Fibroblast of pulmonary artery (primary cell): Measurements from ENCODE around the gene GPAT3.

ENCODE experiments used
- DNase-seq: peaks from one replicate; pipeline ENCODE4 v3.0.0-alpha.2; 2010; ENCODE audit warnings: low read depth
- H3K4me3 ChIP-seq: replicated peaks from 2 replicates; pipeline ENCODE4 v1.5.1; 2011; ENCODE audit warnings: low read depth, mild to moderate bottlenecking, control low read depth, low read length, moderate library complexity
- CTCF ChIP-seq: IDR thresholded peaks from 2 replicates; pipeline ENCODE4 v1.5.1; 2011; ENCODE audit warnings: mild to moderate bottlenecking, control low read depth, low read length, inconsistent platforms; ENCODE audit errors: missing control alignments

Gene GPAT3

GRCh38 chr4:83599183-83599582 is 63.3 kb downstream of the GPAT3 start:
- TF ChIP-seq CTCF = no peak
- peak; percentile 53 for DNase-seq

DNA sequence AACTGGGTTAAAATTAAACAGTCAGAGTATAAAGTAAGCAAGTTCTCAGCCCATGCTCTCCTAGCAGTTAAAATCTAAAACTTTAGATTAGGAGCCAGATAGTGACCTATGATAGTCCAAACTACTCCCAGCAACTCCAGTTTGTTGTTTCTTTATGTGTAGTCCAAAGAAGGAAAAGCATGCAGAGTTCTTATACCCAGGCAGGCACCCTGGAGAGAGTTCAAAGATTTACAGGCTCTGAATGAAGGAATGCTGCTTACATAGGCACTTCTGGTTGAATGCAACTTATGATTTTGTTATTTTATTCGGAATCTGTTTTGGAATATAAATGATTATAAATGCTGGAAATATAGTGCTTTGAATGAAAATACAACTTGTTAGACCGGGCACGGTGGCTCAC is 67.2 kb downstream of the GPAT3 start:
- no peak for DNase-seq
- no peak overlapping the region for H3K4me3 ChIP-seq
- no peak for TF ChIP-seq CTCF

More at GRCh38 chr4:83599183-83599582, 63.3 kb downstream of the GPAT3 start:
- H3K4me3 ChIP-seq = no peak overlapping the region

- no peak overlapping the region for H3K4me3 ChIP-seq
- DNase-seq = no peak
- no peak for TF ChIP-seq CTCF
Observed at GRCh38 chr4:83604321-83604720, 68.4 kb downstream of the GPAT3 start.

DNA sequence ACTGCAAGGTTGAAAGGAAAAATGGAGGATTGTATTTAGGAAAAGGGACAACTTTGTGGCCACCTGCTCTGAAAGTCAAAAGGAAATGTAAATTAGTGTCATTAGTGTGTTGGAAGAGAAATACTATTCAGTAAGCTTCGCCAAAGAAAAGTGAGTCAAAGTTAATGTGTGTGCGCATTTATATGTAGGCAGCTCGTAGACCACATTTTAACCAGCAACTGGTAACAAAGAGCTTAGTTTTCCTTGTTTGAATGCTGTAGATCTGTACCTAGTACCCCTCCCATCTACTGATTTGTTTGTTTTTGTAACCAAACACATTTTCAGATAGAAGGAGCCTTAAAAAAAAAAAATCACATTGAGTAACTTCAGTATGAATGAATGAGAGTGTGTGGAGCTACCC is 69.3 kb downstream of the GPAT3 start:
- no peak overlapping the region for H3K4me3 ChIP-seq
- no peak for DNase-seq
- no peak for TF ChIP-seq CTCF

- no peak overlapping the region for H3K4me3 ChIP-seq
- TF ChIP-seq CTCF = no peak
- no peak for DNase-seq
Observed at GRCh38 chr4:83605744-83606172, 69.8 kb downstream of the GPAT3 start.

GRCh38 chr4:83606460-83606859 is 70.6 kb downstream of the GPAT3 start:
- no peak overlapping the region for H3K4me3 ChIP-seq
- DNase-seq = no peak
- no peak for TF ChIP-seq CTCF

- no peak for TF ChIP-seq CTCF
- H3K4me3 ChIP-seq = no peak overlapping the region
- no peak for DNase-seq
Observed at GRCh38 chr4:83606898-83607297, 71.0 kb downstream of the GPAT3 start.
